Urothelium cell line (cell line): ENCODE results near the gene LINS1.
"Not testable (repeated sequence)": the region's sequence is repeated elsewhere in the genome, so short reads cannot be mapped to it uniquely, and the experiment has no call there.

ENCODE experiments used
- DNase-seq: peaks from one replicate; pipeline ENCODE4 v3.0.0; 2011; ENCODE audit warnings: low spot score, mixed read lengths
- FAIRE-seq: peaks from 2 replicates; lab custom pipeline; 2011; peaks lifted over from hg19 to GRCh38; lab: Jason Lieb, UNC

LINS1 gene

DNA sequence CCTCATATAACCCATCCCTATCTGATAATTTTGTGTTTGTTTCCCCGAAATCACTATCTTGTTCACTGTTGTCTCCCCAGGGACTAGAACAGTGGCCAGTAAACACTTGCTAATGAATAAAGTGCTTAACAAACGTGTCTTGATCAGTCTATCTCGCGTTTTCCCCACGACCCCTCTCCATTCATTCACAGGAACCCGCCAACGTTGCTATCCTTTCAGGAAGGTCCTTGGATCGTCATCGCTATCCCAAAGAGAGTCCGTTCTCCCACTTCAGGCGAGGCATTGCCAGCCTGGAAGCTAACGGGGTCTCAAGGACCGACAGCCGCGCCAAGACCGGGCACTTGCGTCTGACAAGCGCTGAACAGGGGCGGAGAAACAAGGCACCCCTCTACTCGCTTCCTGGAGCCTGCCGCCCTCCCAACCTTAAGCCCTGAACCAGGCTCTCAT lies 344 bp downstream of the LINS1 start:
- no peak for FAIRE-seq

DNA sequence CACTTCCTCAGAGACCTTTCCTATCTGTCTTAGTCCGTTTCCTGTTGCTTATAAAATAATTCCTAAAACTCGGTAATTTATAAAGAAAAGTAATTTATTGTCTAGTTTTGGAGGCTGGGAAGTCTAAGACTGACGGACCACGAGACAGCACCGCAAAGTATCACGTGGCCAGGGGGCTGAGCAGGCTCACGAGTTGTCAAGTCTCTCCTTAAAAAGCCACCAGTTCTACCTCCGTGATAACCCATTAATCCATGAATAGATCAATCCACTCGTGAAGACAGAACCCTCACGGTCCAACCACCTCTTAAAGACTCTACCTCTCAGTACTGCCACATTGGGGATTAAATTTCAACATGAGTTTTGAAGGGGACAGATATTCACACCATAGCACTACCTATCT lies 821 bp downstream of the LINS1 start:
- no peak for DNase-seq
- no peak for FAIRE-seq

More for the DNA sequence above, 344 bp downstream of the LINS1 start:
- DNase-seq, result no peak

GRCh38 chr15:100598655-100599054 lies 3.3 kb downstream of the LINS1 start:
- FAIRE-seq, result no peak

DNA sequence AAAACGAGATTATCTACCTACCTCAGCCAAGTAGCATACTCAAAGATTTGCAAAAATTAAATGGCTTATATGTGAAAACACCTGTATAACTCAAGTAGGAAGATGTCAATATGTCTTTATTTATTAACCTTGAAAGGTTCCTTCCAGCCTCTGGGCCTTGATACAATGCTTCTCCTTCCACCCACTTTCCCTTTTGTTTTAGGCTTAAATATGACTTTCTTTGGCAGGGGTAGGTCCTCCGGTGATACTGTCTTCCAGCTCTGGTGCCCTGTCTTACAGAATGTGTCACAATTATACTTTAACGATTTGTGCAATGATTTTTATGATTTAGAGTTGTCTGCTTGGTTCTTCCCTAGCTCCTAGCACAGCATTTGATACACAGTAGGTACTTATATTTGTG lies 4.1 kb downstream of the LINS1 start:
- DNase-seq (no peak), FAIRE-seq (no peak)

More at GRCh38 chr15:100598655-100599054, 3.3 kb downstream of the LINS1 start:
- no peak for DNase-seq

GRCh38 chr15:100596792-100597191 lies 5.2 kb downstream of the LINS1 start:
- DNase-seq, result no peak
- no peak for FAIRE-seq

DNA sequence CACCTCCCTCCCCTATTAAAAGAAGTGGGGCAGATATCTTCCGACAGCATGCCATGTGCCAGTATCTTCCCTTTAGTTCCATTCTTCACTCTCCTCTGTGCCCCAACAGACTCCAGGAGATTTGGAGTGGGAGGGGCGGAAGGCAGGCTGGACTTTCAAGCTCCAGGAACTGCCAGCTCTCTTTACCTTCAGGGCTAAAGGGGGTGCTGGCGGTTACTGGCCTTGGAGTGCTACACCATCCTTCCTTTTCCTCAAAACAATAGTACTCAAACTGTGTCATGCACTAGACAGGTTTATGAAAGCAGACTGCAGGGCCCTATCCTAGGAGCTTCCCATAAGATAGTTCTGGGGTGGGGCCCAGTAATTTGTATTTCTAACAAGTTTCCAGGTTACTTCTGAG lies 6.0 kb downstream of the LINS1 start:
- no peak for DNase-seq
- no peak for FAIRE-seq

- DNase-seq (no peak), FAIRE-seq (no peak)
Observed at GRCh38 chr15:100593431-100593830, 8.6 kb downstream of the LINS1 start.

DNA sequence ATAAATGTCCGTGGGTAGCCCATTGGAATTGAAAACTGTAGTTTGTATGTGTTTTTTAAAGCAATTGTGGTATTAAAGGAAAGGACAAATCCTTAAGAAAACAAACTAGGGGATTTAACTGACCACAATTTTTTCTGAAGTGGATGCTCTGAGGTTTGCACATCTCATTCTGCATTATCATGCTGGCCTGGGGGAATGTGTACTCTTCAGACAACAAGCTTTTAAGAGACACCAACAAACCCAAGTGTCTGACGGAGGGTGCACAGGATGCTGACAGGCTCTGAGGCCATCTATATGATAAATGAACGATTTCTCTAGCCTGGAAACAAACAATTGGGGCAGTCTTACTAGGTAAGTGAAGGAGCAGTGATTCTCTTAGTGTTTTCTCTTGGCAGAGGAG lies 9.1 kb downstream of the LINS1 start:
- FAIRE-seq, result no peak
- no peak for DNase-seq

DNA sequence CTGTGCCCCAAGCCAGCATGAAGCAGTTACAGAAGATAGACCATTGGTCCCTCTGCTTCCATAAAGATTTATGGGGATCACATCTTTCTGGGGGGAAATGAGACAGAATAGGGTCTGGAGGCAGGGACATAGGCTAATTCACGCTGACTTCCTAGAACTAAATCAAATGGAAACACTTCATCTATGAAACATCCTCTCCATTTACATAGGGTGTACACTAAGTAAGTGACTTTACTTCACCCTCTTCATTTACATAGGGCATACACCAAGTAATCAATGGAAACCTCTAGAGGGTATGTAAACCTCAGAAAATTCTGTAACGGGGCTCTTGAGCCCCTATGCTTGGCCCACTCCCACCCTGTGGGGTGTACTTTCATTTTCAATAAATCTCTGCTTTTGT lies 10.1 kb downstream of the LINS1 start:
- FAIRE-seq, result no peak
- DNase-seq, result no peak

DNA sequence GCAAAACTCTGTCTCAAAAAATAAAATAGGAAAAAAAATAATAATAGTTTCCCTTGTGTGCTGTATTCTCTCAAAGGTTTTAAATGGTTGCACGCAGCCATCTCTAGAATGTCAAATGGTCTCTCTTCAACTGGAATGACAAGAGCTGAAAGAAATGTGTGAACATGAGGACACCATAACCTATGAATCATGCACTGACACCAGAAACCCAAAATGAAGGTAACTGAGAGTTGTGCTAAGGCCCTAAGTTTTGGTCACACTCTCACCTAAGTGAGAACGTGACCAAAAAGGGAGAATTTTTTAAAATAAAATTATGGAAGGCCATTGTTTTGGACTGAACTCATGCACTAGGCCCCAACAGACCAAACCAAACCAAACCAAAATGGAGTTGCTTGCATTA lies 10.8 kb downstream of the LINS1 start:
- FAIRE-seq, DNase-seq: not testable (repeated sequence)

GRCh38 chr15:100588638-100589242 lies 13.2 kb downstream of the LINS1 start:
- DNase-seq (no peak), FAIRE-seq (no peak)

GRCh38 chr15:100580414-100580813 lies 21.6 kb downstream of the LINS1 start:
- FAIRE-seq, result no peak
- DNase-seq, result no peak

- no peak for FAIRE-seq
- no peak for DNase-seq
Observed at GRCh38 chr15:100573526-100573925, 28.5 kb downstream of the LINS1 start.

DNA sequence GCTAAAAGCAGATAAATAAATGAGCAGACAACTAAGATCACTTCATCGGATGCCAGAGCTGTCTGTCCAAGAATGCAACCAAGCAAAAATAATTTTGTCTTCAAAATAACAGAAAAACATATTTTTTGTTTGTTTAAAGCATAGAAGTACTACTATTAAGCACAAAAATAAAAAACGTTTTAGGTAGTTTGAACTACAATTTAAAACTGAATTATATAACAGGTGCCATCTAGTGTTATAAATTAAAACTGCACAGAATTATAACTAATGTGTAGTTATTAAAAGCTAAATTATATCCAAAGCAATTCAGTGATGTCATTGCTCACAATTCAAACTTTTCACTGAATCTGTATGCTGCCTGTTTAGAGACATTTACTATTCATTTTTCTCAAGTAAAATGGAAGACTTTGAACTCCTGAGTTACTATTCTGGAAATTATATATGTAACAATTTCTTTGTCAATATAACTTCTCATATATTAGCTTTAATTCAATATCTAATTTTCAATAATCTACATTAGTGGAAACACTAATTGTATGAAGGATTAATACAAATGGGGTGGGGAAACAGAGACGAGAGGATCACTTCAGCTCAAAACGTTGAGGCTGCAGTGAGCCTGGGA lies 29.5 kb downstream of the LINS1 start:
- FAIRE-seq (no peak), DNase-seq (no peak)

DNA sequence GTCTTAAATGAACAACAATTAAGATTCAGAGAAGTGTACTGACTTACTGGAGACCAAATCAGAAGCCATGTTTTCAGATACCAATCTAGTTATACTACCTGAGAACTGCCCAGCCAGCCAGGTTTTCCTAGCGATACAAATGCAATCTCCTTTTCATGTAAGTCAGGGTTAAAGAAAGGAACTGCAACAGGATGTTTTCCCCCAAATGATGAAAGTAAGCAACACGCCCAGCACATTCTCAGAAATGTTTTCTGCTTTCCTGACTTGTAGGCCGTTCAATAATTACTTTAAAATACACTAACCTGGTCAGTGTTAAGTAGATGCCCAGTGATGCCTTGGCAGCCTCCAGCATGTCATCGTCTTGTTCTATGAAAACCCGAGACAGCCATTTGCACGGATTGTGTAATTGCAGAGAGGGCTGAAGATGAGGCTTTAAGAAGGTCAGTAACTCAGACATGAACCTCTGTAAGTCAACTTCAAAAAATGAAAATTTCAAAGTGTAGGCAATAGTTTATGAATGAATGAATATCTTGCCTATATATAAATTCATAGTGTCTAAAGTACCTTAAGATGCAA lies 30.3 kb downstream of the LINS1 start:
- DNase-seq (no peak), FAIRE-seq (no peak)

DNA sequence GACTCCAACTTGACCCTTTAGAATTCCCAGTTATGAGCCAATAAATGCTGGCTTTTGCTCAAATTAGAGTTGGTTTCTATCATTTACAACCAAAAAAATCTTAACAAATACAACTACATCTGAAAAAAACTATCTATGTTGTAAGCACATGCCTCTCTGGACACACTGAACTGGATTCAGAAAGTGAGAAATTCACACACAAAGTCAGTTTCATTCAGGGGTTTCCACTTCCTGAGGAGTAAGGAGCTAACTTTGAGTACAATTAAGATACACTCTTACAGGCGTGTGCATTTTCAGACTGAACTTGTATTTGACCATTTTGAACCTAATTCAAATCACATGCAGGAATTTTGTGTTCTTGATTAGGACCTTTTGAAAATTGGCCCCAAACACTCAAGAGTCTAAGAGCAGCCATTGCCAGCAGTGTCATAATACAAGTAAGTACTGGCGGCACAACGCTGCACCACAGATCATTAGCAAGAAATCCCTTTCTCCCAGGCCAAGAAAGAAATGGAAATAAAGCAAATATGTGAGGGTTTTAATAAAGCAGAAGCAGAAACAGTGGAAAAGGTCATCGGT lies 31.2 kb downstream of the LINS1 start:
- FAIRE-seq (no peak), DNase-seq (no peak)

GRCh38 chr15:100570275-100570674 lies 31.7 kb downstream of the LINS1 start:
- no peak for FAIRE-seq
- DNase-seq, result no peak

DNA sequence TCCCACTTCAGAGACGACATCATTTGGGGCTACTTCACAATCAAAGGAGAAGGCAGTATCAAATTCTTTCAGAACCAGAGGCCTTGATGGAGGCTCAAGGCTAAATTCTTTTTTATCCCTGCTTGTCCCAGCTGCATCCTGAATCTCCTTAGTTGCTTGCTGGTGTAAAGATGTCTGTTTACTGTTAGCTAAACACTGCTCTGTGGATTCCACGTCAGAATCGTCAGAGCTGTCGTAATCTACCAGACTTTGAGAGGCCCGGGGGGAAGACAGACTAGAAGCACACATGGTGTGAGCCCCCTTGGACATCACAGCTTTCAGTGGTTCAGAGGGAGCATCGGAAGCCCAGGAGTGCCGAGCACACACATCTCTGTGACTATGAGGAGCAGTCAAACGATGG lies 32.6 kb downstream of the LINS1 start:
- no peak for DNase-seq
- no peak for FAIRE-seq

- FAIRE-seq (no peak), DNase-seq (no peak)
Observed at GRCh38 chr15:100566850-100567628, 34.9 kb downstream of the LINS1 start.

DNA sequence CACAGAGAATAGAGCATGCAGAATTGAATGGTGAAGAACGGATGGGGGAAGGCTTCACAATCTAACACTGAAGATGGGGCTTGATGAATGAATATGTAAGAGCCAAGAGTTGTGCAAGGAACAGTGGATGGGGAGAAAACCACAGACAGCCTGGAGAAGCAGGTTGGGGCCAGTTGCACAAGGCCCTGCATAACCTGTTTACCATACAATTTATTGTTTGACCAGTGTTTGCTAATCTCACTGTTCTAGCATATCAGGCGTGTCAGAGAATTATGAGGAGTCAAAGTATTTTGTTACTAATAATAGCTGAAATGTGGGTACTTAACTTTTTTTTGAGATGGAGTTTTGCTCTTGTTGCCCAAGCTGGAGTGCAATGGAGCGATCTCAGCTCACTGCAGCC lies 36.4 kb downstream of the LINS1 start:
- no peak for FAIRE-seq
- DNase-seq, result no peak

DNA sequence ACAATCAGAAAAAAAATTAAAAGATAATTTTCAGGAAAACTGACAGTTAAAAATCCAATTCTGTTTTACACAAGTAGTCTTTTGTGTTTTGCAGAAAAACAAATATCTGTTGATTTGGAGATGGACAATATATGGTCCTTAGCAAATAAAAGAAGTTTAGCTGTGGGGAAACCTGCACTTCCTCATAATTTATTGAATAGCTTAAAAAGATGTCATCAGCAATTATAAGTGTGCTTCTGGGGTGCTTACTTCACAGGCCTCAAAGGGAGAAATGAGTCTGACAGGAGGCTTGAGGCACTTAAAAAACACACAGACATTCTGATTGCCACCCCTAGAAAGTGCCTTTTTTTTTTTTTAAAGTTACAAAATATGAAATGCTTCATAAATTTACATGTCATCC lies 41.7 kb downstream of the LINS1 start:
- no peak for FAIRE-seq
- no peak for DNase-seq
